Measurements from ENCODE around the gene SLC36A3. TPM values are rescaled to one million over a fixed set of nuclear protein-coding genes. Genes with fewer than 3 reads are reported as not detected.

The SLC36A3 gene
- total and polyA plus RNA-seq, 7 donors, result not detected

DNA sequence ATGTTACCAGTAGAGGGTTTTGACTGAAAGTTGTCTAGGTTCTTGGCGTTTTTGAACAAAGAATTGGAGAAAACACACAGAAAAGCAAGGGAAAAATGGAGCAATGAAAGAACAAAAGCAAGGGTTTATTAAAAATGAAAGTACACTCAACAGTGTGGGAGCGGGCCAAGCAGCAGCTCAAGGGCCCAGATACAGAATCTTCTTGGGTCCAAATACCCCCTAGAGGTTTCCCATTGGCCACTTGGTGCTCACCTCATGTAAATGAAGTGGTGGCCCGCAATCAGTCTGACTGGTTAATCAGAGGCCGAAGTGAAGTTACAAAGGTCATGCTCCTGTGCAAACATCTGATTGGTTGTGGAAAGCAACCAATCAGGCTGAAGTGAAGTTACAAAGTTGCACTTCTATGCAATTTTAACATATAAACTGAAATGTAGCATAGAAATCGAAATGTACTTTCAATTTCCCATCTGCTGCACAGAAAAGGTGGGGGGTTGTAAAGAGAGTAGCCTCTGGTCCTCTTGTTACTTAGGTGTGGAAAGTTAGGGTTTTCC is 52.5 kb downstream of the SLC36A3 start:
- Histone ChIP-seq H3K36me3 (no peaks in the 10 kb centered on the region), H3K4me3 (no peak overlapping the region), H3K27ac (no peak overlapping the region), H3K4me1 (peaks cover 0 to 34% (median 15%) of the 10 kb centered on the region in 4 donors), H3K9me3 (no peaks in the 10 kb centered on the region), H3K27me3 (no peaks in the 10 kb centered on the region)
- no peak for DNase-seq
- TF ChIP-seq POLR2A (IDR thresholded peaks at IDR 0.05), result no peak
- intact Hi-C loops (cut with DNase I), result no loop called here
- WGBS, 2 donors, result 57 to 81% methylated on average over 5 of the region's 5 CpGs

DNA sequence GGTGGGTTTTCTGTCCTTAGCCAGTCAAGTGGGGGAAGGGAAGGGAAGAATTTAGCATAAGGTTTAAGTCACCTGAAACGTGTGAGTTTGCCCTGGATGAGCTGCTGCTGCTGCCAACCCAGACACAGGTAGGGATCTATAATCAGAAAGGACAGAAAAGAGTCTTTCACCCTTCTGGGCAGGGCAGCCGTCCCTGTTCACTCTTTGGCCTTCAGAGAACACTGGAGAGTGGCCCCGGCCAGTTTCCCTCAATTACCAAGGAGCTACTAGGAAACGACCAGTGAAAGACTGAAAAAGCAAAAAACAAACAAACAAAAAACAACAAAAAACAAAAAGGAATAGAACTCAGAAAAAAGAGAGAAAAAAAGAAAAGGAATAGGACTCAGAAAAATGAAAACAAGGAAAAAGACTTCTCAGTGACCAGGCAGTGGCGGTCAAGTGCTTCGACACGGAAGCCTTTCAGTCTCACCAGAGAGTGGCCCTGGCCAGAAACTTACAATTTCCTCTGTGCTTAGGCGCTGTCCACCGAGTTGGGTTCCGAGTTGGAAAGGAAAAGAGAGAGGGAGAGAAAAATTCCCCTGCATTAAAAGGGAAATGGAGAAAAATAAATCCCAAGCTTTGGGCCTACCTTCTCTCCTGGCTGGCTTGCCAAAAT is 53.1 kb downstream of the SLC36A3 start:
- H3K27ac ChIP-seq, result no peak overlapping the region
- H3K4me1 ChIP-seq, result peaks cover 0 to 28% (median 15%) of the 10 kb centered on the region in 4 donors
- H3K9me3 ChIP-seq, result no peaks in the 10 kb centered on the region
- no peaks in the 10 kb centered on the region for H3K27me3 ChIP-seq
- WGBS, 2 donors, result 90% methylated on average over 10 of the region's 10 CpGs
- intact Hi-C loops (cut with DNase I), result no loop called here
- no peak for DNase-seq
- TF ChIP-seq, protein P1, sequence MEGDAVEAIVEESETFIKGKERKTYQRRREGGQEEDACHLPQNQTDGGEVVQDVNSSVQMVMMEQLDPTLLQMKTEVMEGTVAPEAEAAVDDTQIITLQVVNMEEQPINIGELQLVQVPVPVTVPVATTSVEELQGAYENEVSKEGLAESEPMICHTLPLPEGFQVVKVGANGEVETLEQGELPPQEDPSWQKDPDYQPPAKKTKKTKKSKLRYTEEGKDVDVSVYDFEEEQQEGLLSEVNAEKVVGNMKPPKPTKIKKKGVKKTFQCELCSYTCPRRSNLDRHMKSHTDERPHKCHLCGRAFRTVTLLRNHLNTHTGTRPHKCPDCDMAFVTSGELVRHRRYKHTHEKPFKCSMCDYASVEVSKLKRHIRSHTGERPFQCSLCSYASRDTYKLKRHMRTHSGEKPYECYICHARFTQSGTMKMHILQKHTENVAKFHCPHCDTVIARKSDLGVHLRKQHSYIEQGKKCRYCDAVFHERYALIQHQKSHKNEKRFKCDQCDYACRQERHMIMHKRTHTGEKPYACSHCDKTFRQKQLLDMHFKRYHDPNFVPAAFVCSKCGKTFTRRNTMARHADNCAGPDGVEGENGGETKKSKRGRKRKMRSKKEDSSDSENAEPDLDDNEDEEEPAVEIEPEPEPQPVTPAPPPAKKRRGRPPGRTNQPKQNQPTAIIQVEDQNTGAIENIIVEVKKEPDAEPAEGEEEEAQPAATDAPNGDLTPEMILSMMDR (IDR thresholded peaks at IDR 0.05), result no peak
- TF ChIP-seq POLR2AphosphoS5 (IDR thresholded peaks at IDR 0.05) (no peak), EP300 (IDR thresholded peaks at IDR 0.05) (no peak), POLR2A (IDR thresholded peaks at IDR 0.05) (no peak)
- no peaks in the 10 kb centered on the region for H3K36me3 ChIP-seq
- H3K4me3 ChIP-seq, result no peak overlapping the region

DNA sequence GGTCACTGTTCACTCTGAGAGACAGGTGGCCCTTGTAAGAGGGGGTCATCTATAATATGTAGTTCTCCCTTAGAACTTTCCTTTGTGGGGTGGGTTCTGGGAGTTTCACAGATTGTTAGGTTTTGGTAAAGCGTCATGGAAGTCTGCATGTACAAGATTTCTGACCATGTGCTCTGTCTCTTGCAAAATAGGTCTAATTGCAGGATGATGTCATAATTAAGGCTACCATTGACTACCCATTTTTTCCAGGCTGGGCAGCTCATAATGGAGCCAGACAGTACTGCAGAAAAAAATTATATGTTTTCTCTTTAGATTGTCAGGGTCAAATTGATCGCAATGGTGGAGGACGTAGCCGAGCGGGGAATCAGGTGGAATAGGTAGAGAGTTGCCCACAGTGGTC is 54.3 kb downstream of the SLC36A3 start:
- Histone ChIP-seq H3K4me3 (no peak overlapping the region), H3K27me3 (no peaks in the 10 kb centered on the region), H3K27ac (no peak overlapping the region), H3K36me3 (no peaks in the 10 kb centered on the region), H3K4me1 (peaks cover 0 to 19% (median 10%) of the 10 kb centered on the region in 4 donors), H3K9me3 (no peaks in the 10 kb centered on the region)
- TF ChIP-seq POLR2A (IDR thresholded peaks at IDR 0.05), result no peak
- intact Hi-C loops (cut with DNase I), result no loop called here
- 77 to 98% methylated on average over 5 of the region's 5 CpGs for WGBS, 2 donors
- DNase-seq, result no peak

DNA sequence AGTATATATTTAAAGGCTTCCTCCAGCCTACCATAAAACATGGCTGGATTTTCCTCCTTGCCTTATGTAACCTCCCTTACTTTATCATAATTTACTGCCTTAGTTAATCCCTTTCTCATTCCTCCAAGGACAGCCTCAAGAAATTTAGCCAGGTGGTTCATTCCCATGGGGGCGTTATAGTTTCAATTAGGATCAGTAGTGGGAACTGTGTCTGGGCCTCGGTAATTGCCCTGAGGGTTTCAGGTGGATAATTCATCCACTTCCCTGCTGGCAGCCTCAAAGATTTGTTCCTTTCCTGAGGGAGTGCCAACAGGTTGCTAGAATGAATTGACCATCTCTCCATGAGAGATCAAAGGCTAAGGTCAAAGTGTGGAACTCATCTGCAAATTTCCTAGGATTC is 54.9 kb downstream of the SLC36A3 start:
- H3K27ac ChIP-seq, result no peak overlapping the region
- no peak overlapping the region for H3K4me3 ChIP-seq
- TF ChIP-seq EP300 (IDR thresholded peaks at IDR 0.05), result no peak
- TF ChIP-seq POLR2AphosphoS5 (IDR thresholded peaks at IDR 0.05), result no peak
- TF ChIP-seq, protein P1 (IDR thresholded peaks at IDR 0.05), result no peak
- TF ChIP-seq POLR2A (IDR thresholded peaks at IDR 0.05), result no peak
- H3K4me1 ChIP-seq, result peaks cover 0 to 13% (median 3%) of the 10 kb centered on the region in 4 donors
- H3K27me3 ChIP-seq, result no peaks in the 10 kb centered on the region
- WGBS, 2 donors, result 42 to 78% methylated on average over 2 of the region's 2 CpGs
- intact Hi-C loops (cut with DNase I), result no loop called here
- no peaks in the 10 kb centered on the region for H3K9me3 ChIP-seq
- H3K36me3 ChIP-seq, result no peaks in the 10 kb centered on the region
- no peak for DNase-seq

DNA sequence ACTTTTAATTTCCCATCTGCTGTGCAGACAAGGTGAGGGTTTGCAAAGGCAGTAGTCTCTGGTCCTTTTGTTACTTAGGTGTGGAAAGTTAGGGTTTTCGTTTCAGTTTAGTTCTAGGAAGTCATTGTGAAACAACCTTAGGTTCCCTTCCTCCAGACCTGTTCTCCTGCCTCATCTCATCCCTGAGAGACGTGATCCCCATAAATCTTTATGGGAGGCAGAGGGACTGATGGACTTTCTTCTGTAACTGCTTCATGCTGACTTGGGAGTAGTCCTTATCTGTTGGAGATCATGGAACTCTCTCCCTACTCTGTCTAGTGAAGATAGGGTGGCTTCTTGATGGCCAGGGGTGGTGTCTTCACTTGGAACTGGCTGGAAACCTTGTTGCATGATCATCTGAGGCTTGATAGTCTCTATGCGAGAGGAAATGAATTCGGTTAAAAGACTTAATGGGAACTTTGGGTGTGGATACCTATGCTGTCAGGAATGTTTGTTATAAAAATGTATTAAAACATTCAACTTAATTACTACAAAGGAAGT is 57.8 kb downstream of the SLC36A3 start:
- Histone ChIP-seq H3K36me3 (no peaks in the 10 kb centered on the region), H3K9me3 (no peaks in the 10 kb centered on the region), H3K27ac (no peak overlapping the region), H3K27me3 (no peaks in the 10 kb centered on the region), H3K4me3 (no peak overlapping the region), H3K4me1 (no peaks in the 10 kb centered on the region)
- WGBS, 2 donors, result 72 to 76% methylated on average over 4 of the region's 4 CpGs
- TF ChIP-seq POLR2AphosphoS5 (IDR thresholded peaks at IDR 0.05) (no peak), POLR2A (IDR thresholded peaks at IDR 0.05) (no peak), EP300 (IDR thresholded peaks at IDR 0.05) (no peak)
- TF ChIP-seq, protein P1 (IDR thresholded peaks at IDR 0.05), result no peak
- no peak for DNase-seq
- intact Hi-C loops (cut with DNase I), result no loop called here
